NT2/D1 (cell line): ENCODE data around the gene SRSF5.

ENCODE experiments used
- SUZ12 ChIP-seq: IDR thresholded peaks from 2 replicates; pipeline ENCODE4 v1.6.1; 2011; ENCODE audit not compliant: insufficient read length, insufficient read depth; ENCODE audit errors: extremely low read depth
- YY1 ChIP-seq: IDR thresholded peaks from 2 replicates; pipeline ENCODE4 v1.6.1; 2011; ENCODE audit not compliant: insufficient read length, insufficient read depth
- ZNF274 ChIP-seq: IDR thresholded peaks from 2 replicates; pipeline ENCODE4 v1.6.1; 2011; ENCODE audit warnings: mild to moderate bottlenecking, low read depth, low read length

- TF ChIP-seq ZNF274 = no peak
- TF ChIP-seq YY1 = no peak
- TF ChIP-seq SUZ12 = no peak
These were observed 40.2 kb downstream of the SRSF5 start for GRCh38 chr14:69807192-69807591.
